HG03439 (cell line): Measurements from ENCODE around the gene MAP3K4.

ENCODE experiments used
- ATAC-seq: cut with Tn5 transposase; IDR thresholded peaks from one replicate; pipeline ENCODE4 v1.9.1; 2021; ENCODE audit warnings: mild to moderate bottlenecking, moderate library complexity; ENCODE audit not compliant: unreplicated experiment

The MAP3K4 gene

DNA sequence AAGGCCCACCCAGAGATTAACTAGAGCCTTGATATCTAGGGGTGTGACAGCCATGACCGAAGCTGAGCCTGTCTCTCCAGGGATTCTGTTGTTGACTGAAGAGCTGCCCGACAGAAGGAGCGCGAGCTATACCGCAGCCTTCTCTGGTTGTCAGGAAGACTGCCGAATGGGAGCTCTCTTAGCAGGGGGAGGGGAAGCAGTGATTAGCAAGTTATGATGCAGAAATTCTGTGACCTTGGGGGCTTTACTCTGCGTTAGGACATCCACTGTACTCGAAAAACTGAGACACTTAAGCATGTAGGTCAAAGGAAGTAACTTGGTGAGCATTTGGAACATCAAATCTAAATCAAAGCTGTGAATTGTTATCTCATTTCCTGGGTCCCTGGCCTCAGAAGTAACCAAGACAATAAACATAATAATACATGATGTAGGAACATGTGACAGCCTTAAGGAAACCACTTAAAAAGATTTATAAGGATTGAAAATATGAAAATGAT is 84.7 kb downstream of the MAP3K4 start:
- ATAC-seq: no peak

DNA sequence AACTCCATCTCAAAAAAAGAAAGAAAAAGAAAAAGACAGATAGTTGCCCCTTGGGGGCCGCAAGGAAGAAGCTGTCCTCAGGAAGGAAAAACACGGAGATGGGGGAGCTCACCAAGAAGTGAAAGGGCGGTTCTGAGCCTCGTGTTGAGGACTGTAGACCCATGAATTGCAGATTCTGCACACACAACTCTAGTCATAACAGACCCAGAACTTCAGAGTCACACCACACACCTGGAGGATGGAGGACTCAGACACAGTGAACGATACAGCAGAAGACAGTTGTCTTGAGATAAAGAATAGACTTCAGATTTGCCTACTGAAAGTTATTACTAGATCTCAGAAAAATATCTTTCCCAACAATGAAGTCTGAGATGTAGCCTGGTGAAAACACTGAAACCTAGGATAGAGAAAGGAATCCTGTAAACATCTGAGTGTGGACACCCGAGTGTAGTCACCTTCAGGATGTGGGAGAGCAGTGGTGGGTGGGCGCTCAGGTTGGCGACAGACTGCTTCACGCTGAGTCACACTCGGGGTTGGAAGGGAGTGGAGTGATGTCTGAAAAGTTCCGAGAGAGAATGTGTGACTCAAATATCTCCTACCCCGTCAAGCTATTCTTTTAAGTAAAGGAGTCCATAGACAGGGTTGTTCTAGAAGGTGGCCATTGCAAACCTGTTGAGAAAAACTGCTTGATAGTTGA is 88.1 kb downstream of the MAP3K4 start:
- ATAC-seq: no peak

DNA sequence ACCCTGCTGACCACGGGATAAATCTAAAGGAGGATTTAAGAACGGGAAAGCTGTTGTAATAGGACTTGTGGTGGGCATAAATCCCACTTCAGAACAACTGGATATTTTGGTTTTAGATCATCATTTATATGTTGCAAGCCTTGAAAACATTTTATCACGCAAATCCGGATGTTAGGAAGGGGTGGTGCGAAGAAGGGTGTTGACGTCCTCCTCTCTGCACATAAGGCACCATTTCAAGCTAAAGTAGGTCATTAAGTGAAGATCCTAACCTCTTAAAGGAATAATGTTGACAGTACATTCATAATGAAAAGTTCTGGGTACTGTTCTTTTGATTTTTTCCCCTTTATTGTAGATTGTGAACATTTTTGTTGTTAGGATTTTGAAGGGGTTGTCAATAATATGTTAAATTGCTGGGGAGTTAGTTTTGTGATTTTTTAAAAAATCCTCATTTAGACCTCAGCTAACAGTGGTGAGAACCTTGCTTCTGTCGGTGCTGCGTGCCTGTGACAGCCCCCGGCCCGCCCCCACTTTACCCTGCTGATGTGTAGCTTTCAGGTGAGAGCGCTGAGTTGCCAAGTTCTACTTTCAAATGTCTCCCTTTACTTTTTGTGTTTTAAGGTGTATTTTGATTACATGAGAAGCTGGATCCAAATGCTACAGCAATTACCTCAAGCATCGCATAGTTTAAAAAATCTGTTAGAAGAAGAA is 88.8 kb downstream of the MAP3K4 start:
- ATAC-seq: no peak

DNA sequence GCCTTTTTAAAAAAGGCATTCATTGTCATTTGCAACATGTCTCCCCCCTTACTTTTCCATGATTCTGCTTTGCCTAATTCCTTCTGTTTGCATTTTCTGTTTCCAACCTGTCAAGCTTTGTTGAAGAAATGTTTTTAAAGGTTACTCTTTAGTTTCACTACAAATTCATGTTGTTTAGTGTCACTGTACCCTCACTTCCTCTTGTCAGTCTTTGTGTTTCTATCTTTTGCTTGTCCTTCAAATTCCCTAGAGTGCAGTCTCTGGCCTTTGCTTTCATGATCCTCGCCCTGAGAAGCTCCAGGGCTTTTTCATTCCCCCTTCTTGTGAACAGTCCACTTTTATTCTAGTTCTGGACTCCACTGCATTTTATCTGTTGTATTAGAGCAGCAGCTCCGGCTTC is 90.6 kb downstream of the MAP3K4 start:
- no peak for ATAC-seq

DNA sequence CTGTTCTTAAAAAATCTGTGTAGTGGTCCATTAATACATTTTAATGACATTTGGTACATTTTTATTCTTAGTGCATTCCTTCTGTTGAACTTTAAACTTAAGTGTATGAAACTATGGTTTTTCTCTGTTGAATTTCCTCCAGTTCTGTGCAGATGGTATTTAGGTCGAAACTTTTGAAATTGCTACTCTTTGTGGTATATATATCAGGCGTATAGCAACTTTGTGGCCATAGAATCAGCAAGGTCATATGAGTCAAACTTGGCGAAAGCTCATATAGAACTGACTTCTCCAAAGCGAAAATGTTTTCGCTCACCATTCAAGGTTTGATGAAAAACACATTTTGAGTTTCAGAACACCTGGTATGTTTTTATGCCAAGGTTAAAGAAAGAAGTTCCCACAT is 93.7 kb downstream of the MAP3K4 start:
- no peak for ATAC-seq

DNA sequence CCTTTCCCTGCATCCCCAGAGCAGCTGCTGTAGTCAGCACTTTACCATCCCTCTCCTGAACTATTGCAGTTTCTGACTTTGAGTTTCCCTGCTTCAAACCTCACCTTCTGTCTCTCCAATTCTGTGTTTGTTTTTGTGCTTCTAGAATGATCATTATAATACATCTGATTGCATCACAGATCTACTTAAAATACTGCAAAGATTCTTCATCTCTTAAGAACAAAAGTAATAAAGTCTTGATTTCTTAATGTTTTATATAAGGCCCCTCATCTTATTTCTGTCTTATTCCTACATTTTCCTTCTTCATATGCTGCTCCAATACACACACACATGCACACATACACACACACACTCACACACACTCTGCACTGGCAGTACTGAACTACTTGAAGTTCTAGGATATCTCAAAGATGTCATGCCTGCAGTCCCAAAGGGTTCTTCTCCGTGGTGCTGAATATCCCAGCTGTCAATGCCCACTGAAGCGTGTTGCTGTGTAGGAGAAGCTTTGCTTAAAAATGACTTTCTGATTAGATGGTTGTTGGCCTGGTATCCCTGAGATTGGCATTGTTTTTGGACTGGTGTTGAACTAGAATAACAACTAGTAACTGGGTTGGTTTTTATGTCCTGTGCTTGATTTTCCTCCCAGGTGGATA is 97.2 kb downstream of the MAP3K4 start:
- ATAC-seq: no peak

DNA sequence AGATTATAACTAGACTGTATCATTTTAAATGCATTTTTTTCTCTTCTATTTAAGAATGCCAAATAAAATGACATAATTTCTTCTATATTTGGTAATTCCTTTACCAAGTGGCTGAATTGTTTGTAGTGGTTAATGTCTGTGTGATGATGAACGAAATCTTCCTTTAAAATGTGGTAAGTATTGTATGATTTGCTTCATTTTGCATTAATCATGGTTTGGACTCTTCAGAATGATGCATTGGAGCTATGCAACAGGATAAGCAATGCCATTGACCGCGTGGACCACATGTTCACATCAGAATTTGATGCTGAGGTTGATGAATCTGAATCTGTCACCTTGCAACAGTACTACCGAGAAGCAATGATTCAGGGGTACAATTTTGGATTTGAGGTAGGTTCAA is 99.6 kb downstream of the MAP3K4 start:
- no peak for ATAC-seq

DNA sequence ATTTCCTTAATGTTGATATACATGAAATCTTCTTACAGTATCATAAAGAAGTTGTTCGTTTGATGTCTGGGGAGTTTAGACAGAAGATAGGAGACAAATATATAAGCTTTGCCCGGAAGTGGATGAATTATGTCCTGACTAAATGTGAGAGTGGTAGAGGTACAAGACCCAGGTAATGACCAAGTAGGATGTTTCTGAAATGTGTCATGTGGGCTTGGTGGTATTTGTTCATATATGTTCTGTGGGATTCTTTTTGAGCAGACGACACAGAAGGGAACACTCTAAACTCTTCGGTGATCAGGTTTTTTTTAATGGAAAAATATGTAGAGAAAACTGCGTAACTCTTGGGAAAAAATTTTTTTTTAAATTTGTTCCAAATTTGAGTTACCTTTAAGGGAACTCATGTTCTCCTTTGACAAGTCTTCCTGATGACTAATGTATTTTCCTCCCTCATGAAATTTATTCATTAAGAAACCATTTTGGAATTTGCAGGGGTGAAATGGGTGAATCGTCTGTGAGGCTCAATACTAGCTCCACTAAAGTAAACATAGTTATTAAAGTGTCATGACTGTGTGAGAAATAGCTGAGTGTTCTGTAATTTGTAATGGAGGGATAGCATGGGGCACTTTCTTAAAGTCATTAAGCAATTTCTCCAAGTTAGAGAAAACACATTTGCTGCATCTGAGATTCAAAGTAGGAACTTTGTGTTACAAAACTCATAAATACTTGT is 100.6 kb downstream of the MAP3K4 start:
- ATAC-seq: no peak

DNA sequence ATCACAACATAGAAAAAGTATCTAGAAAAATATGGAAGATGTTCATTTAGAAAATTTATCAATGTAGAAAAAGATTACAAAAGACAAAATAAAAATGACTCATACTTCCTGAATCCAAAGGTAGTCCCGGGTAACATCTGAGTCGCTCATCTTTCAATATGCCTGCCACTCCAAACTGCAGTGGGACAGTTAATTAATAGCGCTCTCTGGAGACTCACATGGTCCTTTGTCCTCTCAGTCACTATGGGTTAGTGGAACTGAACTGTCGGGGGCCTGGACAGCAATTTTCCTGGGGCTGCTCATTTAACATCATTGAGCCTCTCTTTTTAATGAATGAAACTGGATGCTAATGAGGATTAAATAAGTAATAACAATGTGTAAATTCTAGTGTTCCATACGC is 103.4 kb downstream of the MAP3K4 start:
- no peak for ATAC-seq

DNA sequence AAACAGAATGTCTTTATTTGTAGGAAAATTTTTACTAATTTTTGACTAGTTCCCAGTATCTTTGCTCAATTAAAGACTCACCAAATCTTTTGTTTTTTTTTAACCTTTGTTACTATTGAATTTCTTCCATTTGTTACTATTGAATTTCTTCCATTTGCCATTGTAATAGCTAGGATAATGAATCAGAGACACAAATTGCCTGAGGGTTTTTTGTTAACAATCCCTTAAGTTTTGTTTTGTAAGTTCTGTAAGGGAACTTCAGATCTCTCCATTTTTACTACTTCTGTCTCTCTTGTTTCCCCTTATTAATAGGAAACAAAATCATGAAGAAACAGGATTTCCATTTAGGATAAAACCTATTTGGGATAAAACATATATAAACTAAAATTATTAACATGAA is 104.3 kb downstream of the MAP3K4 start:
- no peak for ATAC-seq

DNA sequence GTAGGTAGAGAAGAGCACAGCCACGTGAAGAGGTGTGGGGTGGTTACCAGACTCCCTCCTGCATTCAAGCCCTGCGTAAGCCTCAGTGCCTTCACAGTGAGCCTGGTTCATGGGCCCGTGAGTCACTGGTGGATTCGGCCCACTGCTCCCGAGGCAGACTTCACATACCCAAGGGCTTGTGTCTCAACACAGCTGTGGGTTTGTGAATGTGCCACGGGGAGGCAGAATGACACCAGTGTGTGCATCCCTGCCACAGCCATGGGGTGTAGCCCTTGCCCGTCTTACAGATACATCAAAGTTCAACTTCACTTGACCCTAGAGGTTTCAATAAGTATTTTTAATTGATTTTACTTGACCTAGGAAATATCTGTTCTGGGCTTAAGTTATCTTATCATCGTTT is 108.5 kb downstream of the MAP3K4 start:
- ATAC-seq: no peak

DNA sequence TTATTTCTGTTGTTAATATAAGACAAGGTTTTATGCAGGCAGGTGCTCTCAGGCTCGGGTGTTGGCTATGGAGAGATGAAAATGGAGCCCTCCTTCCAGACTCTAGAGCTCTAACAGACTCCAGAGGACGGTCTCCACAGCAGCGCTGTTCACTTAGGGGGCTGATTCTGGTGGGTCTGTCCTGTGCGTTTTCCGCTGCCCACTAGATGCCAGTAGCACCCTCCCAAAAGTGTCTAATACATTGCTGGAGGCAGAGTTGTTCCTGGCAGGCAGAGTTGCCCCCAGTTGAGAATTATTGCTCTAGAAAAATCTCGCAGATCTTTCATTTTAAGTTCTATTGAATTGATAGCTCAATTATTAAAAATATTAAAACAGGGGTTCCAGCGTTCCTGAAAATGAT is 109.9 kb downstream of the MAP3K4 start:
- ATAC-seq: no peak

DNA sequence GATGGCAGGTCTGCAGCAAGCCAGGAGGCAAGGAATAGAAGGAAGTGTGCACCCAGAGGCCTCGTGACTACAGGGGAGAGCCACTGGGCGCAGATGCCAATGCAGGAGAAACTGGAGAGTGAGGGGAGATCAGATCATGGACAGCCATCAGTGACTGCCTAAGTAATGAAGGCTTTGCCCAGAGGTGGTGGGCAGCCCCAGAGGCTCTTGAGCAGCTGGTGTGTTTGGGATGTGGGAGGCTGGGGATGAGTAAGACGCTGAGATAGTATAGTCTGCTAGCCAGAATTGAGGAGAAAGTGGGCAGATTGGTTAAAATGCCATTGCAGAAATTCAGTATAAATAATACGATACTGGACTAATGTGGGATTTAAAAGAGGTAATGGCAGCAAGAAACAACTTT is 111.9 kb downstream of the MAP3K4 start:
- no peak for ATAC-seq

DNA sequence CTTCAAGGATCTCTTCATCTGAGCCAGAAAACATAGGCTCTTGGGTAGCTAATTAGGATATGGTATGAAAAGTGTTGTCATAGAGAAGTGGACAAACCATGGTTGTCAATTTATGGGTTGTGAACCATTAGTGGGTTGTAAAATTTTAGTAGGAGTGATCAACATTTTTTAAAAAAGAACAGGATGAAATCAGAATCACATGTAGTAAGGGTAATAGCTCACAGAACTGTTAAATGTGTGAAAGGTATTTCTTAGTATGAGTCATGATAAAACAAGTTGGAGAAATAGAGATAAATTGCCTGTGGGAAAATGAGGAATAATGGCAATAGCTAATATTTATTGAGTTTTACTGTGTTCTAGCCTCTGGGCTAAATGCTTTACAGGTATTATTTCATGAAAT is 113.4 kb downstream of the MAP3K4 start:
- ATAC-seq: no peak

DNA sequence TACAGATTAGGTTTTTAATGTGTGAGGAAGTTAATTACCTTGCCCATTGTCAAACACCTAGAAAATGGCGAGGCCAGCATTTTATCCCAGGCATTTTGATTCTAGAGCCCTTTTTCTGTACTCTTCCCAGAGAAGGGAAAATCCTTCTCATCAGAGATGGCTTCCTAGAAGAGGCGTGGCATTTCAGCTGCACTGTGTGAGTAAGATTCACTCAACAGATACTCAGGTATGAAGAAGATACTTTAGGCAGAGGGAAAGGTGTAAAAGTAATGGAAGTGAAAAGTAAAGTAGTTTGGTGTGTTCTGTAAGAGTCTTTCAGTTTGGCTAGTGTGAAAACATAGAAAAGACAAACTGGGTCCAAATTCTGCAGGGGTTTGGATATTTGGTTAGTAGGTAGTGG is 113.8 kb downstream of the MAP3K4 start:
- no peak for ATAC-seq

DNA sequence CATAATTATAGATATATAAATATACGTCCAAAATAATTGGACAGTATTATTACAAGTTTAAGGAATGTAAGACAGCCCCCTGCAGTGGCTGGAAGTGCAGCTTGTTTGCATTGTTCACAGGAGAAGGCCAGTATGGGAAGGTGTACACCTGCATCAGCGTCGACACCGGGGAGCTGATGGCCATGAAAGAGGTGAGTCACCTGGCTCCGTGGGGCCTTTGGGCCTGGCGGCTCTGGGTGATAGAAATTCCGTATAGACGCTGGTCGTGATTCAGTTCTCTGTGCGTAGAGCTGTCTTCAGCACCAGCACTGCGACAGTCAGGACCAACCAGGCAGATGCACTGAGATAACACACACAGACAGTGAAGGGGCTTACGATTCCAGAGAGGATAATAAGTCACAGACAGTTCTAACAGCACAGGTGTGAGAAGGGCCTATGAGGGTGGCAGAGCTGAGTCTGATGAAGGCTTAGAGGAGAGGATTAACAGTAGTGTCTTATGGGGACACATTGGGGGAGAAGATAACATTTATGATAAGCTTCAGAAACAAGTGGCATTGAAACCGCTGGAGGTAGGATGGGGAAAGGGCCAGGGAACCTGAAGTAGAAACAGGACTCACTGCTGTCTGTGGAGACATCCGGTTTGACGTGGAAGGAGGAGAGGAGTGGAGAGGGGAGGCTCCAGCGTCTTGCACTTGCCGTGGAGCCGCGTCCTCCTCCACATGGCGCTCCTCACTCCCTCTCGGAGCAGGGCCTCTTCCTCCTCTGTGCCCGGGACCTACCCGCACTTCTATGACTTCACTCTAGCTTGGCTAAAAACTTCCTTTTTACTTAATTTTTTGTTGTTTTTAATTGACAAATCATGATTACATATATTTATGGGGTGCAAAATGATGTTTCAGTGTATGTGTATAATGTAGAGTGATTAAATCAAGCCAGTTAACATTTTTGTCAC is 116.5 kb downstream of the MAP3K4 start:
- ATAC-seq: no peak

DNA sequence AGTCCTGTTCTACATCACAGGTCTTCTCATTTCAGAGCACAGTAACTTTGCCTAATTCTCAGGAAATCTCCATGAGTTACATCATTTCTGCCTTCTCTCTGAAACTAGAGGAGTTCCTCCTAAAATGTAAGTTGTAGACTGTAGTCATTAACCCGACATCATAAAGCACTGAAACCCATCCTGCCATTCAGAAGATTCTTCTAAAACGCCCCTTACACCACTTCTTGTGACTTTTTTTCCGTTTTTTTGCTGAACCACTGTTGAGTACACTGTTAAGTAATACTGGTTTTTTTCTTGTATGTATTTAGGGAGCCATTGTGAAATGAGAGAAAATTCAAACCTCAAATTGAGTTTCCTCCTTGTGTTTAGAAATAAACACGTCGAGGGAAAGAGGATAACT is 117.3 kb downstream of the MAP3K4 start:
- ATAC-seq: no peak

DNA sequence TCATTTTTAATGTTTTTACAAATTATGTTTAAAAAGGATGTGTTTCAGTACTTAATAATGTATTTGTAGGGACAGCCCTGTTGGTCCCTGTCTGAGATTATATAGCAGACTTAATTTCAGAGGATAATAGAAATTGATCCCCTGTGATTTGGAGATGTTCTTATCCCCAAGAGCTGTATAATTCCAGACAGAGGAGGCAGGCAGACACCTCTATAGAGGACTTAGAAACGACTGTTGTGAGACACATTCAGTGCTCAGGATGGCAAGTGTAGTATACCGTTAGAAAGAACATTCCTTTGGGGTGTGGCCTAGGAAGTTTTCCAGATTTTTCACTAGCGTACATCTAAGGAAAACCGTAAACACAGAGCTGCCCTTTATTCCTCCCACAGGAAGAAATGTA is 117.8 kb downstream of the MAP3K4 start:
- ATAC-seq: no peak

DNA sequence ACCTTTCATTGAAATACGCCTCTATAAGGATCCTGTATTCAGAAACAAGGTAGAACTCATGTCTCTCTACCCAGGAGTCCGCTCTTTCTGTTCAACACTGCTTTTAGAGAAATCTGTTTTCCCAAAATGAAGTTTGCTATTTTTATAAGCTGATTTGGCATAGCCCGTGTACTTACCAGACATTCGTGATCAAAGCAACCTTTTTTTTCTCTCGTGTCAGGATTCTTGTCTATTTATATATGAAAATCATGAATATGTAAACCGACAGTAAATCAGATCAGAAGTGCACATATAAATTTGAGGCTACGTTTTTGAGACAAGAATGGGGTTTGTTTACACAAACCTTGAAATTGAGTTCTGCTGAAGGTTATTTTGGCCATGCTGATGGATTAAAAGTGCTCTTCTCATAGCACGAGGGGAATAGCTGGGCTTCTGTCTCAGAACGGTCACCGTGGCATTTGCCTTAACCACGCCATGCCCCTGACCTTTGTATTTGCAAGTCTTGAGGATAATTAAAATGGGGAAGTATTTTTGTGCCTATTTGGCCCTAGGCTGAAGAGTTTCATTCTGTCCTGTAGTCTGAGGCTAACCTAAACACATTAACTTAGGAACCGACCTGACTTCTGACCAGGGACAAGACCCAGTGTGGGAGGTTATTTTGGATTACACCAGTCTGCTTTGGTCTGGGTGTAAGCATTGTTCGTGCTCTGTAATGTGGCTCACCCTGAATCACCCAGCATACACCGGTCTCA is 118.6 kb downstream of the MAP3K4 start:
- ATAC-seq: no peak

DNA sequence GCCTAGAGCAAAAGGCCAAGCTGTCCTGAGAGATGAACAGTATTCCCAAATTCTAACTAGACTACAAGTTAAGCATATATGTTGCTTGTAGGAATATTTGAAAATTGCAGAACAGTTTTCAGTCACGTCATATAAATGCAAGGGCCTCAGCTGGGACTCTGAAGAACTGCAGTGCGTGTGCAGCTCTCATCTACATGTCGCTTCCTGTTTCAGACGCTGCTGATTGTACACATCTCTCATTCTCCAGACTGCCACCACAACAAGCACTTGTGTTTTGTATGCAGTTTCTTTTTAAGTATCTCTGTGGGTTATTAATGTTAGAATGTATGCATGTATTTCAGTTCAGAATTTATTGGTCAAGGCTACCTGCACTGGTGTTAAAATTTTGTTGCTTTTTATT is 119.7 kb downstream of the MAP3K4 start:
- ATAC-seq: no peak
